Measurements from ENCODE around the gene CTNNBIP1.

CTNNBIP1 gene

GRCh38 chr1:9835758-9836631, 74.1 kb downstream of the CTNNBIP1 start:
- DNase-seq (ENCODE audit: low read depth in 1 of 2, low spot score in 1 of 2): no peak

- DNase-seq (ENCODE audit: low read depth in 1 of 2, low spot score in 1 of 2): no peak
These were observed 74.7 kb downstream of the CTNNBIP1 start for GRCh38 chr1:9835404-9835757.

GRCh38 chr1:9833632-9834031, 76.4 kb downstream of the CTNNBIP1 start:
- no peak for DNase-seq (ENCODE audit: low read depth in 1 of 2, low spot score in 1 of 2)

GRCh38 chr1:9827558-9828185, 82.4 kb downstream of the CTNNBIP1 start:
- no peak for DNase-seq (ENCODE audit: low read depth in 1 of 2, low spot score in 1 of 2)

- no peak for DNase-seq (ENCODE audit: low read depth in 1 of 2, low spot score in 1 of 2)
These were observed 83.5 kb downstream of the CTNNBIP1 start for GRCh38 chr1:9826616-9827015.

GRCh38 chr1:9826087-9826486, 84.0 kb downstream of the CTNNBIP1 start:
- DNase-seq (ENCODE audit: low read depth in 1 of 2, low spot score in 1 of 2): no peak

GRCh38 chr1:9825093-9826074, 84.7 kb downstream of the CTNNBIP1 start:
- peak in 1 of 2 donors; percentile 23 for DNase-seq (ENCODE audit: low read depth in 1 of 2, low spot score in 1 of 2)

- DNase-seq (ENCODE audit: low read depth in 1 of 2, low spot score in 1 of 2): no peak
These were observed 85.4 kb downstream of the CTNNBIP1 start for GRCh38 chr1:9824702-9825089.

GRCh38 chr1:9823943-9824701, 85.9 kb downstream of the CTNNBIP1 start, which contains the start of gene CLSTN1:
Gene CLSTN1, minus strand, starts transcription at chr1:9823965. Its CDS starts 232 bp downstream, at chr1:9823733.
- peak; percentile 85 to 86 for DNase-seq (ENCODE audit: low read depth in 1 of 2, low spot score in 1 of 2)

GRCh38 chr1:9823693-9823942, 86.5 kb downstream of the CTNNBIP1 start:
- no peak for DNase-seq (ENCODE audit: low read depth in 1 of 2, low spot score in 1 of 2)

GRCh38 chr1:9822897-9823692, 87.0 kb downstream of the CTNNBIP1 start:
- DNase-seq (ENCODE audit: low read depth in 1 of 2, low spot score in 1 of 2): no peak

- no peak for DNase-seq (ENCODE audit: low read depth in 1 of 2, low spot score in 1 of 2)
These were observed 87.6 kb downstream of the CTNNBIP1 start for GRCh38 chr1:9822490-9822889.

- DNase-seq (ENCODE audit: low read depth in 1 of 2, low spot score in 1 of 2): no peak
These were observed 88.4 kb downstream of the CTNNBIP1 start for GRCh38 chr1:9821710-9822109.

GRCh38 chr1:9820521-9820920, 89.5 kb downstream of the CTNNBIP1 start:
- DNase-seq (ENCODE audit: low read depth in 1 of 2, low spot score in 1 of 2): no peak

- DNase-seq (ENCODE audit: low read depth in 1 of 2, low spot score in 1 of 2): no peak
These were observed 92.3 kb downstream of the CTNNBIP1 start for GRCh38 chr1:9817734-9818133.

- DNase-seq (ENCODE audit: low read depth in 1 of 2, low spot score in 1 of 2): no peak
These were observed 93.9 kb downstream of the CTNNBIP1 start for GRCh38 chr1:9816199-9816598.

- DNase-seq (ENCODE audit: low read depth in 1 of 2, low spot score in 1 of 2): no peak
These were observed 94.9 kb downstream of the CTNNBIP1 start for GRCh38 chr1:9815150-9815549.

- DNase-seq (ENCODE audit: low read depth in 1 of 2, low spot score in 1 of 2): no peak
These were observed 95.5 kb downstream of the CTNNBIP1 start for GRCh38 chr1:9814619-9815018.

GRCh38 chr1:9811239-9811966, 98.7 kb downstream of the CTNNBIP1 start:
- no peak for DNase-seq (ENCODE audit: low read depth in 1 of 2, low spot score in 1 of 2)
